Measurements from ENCODE around the gene TPRG1L.

GRCh38 chr1:3632298-3632697 is 7.5 kb downstream of the TPRG1L start:
- TF ChIP-seq RBBP5 (conservative IDR thresholded peaks at IDR 0.05) (no peak), E4F1 (IDR thresholded peaks at IDR 0.05; ENCODE audit: borderline replicate concordance, partially characterized antibody) (no peak), CTCF (IDR thresholded peaks at IDR 0.05 in 2 of 3, conservative IDR thresholded peaks at IDR 0.05 in 1 of 3; ENCODE audit: control insufficient read depth in 2 of 3, extremely low read depth in 1 of 3, insufficient read depth in 1 of 3, low read depth in 3 of 3, low read length in 3 of 3) (no peak), ESRRA (IDR thresholded peaks at IDR 0.05; ENCODE audit: low read length) (no peak), KDM1A (IDR thresholded peaks at IDR 0.05; ENCODE audit: borderline replicate concordance) (no peak), POLR2A (IDR thresholded peaks at IDR 0.05; ENCODE audit: low read depth, low read length) (no peak)

Data from GM12878 (cell line).